Caki2 (cell line): ENCODE results near the gene MIS12. TPM values are rescaled to one million over a fixed set of nuclear protein-coding genes. Genes with fewer than 3 reads are reported as not detected.

ENCODE experiments used
- DNase-seq: peaks from one replicate; pipeline ENCODE4 v3.0.0-alpha.2; 2015; ENCODE audit warnings: low read depth
- in situ Hi-C: cut with HindIII; loops from 2 replicates; pipeline ENCODE4 v1.10.0; 2016; ENCODE audit warnings: low sequenced_read_pairs, low pct_unique_long_range_greater_than_20kb, mixed read lengths
- total RNA-seq: library from RNA; depleted of rRNA; stranded (reverse); fragments of >200 nt; shearing (Covaris generic); gene quantifications from 2 replicates; pipeline ENCODE4 v1.2.3, GENCODE V29; 2014; ENCODE audit warnings: low replicate concordance

The MIS12 gene
- total RNA-seq, 1 experiment from 2014 or later, result 13.4 TPM

DNA sequence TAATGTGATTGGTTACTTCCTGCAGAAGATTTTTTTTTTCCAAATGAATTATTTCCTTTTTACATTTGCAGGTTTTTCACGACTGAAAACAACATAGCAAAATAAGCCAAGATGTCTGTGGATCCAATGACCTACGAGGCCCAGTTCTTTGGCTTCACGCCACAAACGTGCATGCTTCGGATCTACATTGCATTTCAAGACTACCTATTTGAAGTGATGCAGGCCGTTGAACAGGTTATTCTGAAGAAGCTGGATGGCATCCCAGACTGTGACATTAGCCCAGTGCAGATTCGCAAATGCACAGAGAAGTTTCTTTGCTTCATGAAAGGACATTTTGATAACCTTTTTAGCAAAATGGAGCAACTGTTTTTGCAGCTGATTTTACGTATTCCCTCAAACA, 2.4 kb downstream of the MIS12 start:
- no peak for DNase-seq
- in situ Hi-C loops, result no loop called here

DNA sequence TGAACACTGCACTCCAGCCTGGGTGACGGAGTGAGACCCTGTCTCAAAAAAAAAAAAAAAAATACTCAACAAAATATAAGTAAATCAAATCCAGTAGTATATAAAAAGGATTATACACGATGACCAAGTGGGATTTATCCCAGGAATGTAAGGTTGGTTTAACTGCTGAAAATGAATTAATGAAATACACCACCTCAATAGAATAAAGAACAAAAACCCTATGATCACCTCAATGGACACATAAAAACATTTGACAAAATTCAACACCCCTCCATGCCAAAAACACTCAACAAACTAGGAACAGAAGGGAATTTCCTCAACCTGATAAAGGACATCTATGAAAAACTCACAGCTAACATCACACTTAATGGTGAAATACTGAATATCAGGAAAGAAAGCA, 6.6 kb downstream of the MIS12 start:
- no peak for DNase-seq
- in situ Hi-C loops, result no loop called here

DNA sequence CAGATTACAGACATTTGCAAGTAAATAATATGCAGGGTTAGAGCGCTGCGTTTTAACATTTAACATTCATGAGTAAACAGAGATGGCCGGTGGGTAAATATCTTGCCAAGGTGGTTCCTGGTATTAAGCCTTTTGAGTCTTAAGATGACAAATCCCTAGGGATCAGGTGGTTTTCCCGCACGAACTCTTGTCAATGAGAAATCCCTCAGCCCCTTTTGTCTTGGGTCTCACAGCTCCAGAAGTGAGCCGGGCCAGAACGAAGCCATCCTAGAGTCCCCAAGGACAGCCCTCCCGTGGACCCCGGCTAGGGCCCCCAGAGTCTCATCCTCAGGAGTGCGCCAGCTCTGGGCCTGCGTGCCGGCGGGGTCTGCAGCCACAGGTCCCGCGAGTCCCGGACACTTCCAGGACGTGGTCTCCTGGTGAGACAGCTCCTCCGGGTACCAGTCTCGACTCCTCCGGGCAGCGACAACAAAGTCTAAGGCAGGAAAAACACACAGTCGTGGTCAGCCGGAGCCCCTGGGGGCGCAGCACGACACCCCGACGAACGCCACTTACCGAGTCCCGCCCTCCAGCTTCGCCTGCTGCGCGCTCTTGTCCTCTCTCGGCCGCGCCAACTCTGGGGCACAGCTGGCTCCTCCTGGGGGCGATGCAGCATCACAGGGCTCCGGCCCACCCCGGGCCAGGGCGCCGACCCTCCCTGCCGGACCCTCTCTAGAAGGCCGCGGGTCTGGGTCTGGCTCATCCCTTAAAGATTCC, 13.3 kb downstream of the MIS12 start:
- in situ Hi-C loops, result no loop called here
- no peak for DNase-seq

DNA sequence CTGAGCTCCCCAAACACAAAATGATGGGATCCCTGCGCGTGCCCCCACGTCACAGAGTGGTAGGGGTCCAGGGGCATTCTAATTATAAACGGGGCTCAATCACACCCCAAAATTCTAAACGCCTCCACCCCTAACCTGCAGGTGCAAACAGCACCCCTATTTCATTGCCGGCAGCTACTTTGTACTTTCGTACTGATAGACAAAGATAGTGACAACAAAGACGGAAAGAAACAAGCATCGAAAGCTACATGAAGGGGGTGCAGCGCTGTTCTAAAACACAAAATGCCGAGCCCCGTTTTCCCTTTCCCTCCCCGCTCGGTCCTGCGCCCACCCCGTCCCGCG, 13.9 kb downstream of the MIS12 start:
- no peak for DNase-seq
- in situ Hi-C loops, result no loop called here

DNA sequence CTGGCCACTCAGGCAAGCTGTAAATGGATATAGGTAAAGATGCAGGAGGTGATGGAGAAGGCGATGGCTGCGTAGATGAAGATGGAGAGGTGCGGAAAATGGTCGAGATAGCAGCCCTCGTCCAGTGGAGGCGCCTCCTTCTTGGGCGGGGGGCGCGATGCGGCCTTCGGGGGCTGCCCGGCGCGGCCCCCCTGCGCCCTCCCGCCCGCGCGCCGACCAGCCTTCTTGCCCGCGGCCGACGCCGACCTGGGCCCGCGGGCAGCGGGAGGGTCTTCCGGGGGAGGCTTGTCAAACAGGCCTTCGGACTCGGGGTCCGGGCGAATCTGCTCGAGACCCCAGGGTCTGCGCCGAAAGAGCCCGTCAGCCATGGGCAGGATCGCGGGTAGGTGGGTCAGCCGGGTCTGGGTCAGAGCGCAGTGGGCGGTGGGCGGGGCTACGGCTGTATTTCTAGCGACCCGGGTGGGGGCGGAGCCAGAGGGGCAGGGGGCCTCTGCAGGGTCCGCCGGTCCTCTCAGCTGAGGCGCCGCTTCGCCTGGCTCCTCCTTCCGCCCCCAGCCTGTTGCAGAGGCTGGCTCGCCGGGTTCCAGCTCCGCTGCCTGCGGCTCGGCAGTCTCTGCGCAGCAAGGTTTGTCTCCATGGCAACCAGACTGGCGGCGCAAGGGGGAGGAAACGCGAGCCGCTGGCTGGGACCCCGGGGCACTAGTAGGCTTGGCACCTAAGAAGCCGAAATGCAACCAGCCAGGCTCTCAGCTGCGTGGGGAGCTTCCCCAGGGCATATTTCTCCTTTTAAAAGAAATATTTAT, 14.4 kb downstream of the MIS12 start:
- DNase-seq, result peak; percentile 62
- in situ Hi-C loops, result no loop called here

DNA sequence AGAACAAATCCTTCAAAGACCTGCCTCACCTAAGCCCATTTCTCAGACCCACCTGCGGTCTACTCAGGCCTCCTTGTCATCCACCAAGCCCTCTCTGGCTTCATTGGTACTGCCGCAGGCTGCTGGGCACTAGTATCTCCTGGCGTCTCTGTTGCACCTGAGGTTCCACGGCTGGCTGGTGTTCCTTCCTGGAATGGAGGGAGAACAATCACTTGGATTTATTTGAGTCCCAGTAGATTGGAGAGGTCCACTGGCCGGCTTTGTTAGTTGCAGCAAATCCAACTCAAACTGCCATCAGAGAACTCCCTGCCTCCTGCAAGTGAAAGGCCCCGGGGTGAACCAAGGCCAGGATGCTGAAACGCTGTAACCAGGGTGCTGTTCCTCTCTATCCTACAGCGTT, 15.3 kb downstream of the MIS12 start:
- no peak for DNase-seq

DNA sequence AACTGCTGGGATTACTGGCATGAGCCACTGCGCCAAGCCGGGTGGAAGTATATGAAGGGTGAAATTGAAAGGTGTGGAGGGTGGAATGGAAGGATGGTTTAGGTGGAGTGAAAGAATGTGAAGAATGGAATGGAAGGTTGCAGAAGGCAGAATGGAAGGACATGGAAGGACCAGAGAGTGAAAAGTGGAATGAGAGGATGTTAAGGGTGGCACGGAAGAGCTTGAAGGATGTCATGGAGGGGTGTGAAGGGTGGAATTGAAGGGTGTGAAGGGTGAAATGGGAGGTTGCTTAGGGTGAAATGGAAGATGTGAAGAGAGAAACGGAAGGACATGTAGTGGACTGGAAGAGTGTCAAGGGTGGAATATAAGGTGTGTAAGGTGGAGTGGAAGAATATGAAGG, 16.2 kb downstream of the MIS12 start:
- in situ Hi-C loops, result no loop called here
- DNase-seq, result no peak

More for the DNA sequence above, 15.3 kb downstream of the MIS12 start:
- in situ Hi-C loops, result no loop called here

DNA sequence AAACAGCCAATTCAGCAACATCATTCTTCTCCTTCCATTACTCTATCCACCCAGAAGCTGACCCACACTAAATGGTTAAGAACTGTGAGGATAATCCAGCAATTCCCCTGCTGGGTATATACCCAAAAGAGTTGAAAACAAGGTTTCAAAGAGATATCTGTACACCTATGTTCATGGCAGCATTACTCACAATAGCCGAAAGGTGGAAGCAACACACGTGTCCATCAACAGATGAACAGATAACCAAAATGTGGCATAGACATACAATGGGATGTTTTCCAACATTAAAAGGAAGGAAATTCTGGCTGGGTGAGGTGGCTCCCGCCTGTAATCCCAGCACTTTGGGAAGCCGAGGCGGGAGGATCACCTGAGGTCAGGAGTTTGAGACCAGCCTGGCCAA, 19.9 kb downstream of the MIS12 start:
- in situ Hi-C loops, result no loop called here

DNA sequence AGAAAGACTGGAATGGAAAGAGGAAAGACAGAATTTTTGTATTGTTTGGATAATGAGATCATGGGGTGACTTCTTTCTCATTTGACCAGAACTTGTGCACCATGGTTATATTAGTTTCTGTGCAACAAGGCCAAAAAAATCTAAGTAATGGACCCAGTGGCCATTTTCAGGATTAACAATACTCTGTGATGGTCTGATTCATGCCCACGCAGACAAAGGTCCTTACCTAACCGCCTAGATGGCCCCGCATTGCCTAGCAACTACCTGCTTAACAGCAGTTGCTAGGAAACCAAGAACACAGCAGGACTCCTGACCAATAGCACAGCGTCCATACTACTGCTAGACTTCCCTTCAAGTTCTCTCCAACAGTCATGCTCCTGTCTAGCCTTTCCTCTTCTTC, 22.4 kb downstream of the MIS12 start:
- in situ Hi-C loops, result no loop called here
- DNase-seq, result peak; percentile 8

More for the DNA sequence above, 19.9 kb downstream of the MIS12 start:
- DNase-seq, result no peak

DNA sequence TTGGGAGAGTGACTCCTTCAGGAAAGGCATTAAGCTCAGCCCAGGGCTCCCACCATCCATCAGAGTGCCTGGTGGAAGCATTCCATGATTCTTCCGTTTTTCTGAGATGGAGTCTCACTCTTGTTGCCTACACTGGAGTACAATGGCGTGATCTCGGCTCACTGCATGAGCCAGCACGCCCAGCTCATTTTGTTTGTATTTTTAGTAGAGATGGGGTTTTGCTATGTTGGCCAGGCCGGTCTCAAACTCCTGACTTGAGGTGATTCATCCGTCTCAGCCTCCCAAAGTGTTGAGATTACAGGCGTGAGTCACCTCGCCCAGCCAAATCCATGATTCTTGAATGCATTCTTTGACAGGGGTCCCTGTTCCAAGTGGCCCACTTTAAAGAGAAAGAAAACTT, 23.1 kb downstream of the MIS12 start:
- no peak for DNase-seq
- in situ Hi-C loops, result no loop called here

DNA sequence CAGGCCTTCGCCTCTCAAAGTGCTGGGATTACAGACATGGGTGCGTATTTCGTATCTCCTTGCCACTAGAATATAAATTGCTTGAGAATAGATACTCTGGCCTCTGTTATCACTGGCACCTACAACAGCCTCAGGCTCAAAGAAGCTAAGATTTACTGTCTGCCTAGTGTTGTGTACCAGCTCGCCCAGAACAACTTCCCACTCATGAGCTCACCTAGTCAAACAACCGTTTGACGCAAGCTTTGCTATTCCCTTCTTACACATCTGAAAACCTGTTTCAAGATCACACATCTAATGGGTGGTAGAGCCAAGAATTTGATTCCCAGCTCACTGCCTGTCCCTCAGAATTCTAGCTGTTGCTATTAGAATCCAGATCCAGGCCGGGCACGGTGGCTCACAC, 24.4 kb downstream of the MIS12 start:
- in situ Hi-C loops, result no loop called here
- no peak for DNase-seq

DNA sequence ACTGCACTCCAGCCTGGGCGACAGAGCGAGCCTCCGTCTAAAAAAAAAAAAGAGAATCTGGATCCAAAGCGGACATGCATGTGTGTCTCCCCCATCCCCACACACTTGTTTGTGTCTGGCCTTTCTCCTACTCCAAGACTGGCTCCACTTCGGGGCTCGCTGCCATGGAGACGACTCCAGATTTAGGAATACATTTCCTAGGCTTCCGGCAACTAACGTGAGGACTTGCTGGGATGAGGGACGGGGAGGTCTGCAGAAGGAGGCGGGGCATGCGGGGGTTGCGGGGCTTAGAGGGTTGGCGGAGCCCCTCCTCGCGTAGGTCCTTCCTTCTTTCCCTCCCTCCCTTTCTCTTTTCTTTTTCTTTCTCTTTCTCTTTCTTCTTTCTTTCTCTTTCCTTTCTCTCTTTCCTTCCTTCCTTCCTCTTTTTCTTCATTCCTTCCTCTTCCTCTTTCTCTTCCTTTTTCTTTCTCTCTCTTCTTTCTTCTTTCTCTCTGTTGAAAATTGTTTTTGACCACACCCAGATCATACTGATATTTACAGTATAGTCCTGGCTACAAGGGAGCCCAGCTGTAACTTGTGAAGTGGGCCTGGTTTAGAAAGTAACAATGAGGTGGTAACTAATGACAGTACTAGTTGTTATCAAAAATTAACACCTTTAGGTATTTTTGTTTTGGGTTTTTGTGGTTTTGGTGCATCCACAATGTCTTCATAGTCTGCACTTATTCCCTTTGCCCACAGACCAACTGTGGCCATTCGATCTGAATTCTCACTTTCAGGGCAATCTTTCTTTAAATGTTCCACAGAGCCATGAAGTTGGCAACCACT, 25.2 kb downstream of the MIS12 start:
- DNase-seq, result no peak
- in situ Hi-C loops, result no loop called here

DNA sequence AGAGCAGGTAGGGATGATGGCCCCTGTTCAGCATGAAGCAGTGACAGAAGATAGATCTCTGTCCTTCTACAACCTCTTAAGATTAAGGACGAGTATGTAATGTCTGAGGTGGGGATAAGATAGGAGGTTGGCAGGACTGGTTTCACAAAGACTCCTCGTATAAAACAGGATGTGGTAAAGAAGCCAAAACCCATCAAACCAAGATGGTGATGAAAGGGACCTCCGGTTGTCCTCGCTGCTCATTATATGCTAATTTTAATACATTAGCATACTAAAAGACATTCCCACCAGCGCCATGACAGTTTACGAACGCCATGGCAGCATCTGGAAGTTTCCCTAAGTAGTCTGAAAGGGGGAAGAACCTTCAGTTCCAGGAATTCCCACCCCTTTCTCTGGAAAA, 27.3 kb downstream of the MIS12 start:
- in situ Hi-C loops, result no loop called here
- DNase-seq, result no peak

DNA sequence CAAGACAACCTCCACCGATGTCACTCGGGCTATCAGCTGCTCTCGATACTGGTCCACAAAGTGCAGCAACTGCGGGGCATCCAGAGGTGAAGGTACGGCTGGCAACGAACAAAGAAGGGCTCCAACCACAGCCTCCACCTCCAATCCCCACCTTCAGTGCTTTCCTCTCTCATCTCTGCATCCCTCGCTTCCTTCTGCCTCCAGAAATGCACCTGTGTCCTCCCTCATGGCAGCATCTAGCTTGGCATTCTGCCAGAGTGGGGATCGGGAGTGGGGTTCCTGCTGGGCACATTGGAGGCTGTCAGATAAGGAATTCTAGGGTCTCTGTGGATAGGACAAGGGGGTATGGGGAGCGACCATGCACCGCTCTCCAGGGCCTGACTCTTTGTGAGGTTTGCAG, 28.6 kb downstream of the MIS12 start:
- no peak for DNase-seq
- in situ Hi-C loops, result no loop called here

DNA sequence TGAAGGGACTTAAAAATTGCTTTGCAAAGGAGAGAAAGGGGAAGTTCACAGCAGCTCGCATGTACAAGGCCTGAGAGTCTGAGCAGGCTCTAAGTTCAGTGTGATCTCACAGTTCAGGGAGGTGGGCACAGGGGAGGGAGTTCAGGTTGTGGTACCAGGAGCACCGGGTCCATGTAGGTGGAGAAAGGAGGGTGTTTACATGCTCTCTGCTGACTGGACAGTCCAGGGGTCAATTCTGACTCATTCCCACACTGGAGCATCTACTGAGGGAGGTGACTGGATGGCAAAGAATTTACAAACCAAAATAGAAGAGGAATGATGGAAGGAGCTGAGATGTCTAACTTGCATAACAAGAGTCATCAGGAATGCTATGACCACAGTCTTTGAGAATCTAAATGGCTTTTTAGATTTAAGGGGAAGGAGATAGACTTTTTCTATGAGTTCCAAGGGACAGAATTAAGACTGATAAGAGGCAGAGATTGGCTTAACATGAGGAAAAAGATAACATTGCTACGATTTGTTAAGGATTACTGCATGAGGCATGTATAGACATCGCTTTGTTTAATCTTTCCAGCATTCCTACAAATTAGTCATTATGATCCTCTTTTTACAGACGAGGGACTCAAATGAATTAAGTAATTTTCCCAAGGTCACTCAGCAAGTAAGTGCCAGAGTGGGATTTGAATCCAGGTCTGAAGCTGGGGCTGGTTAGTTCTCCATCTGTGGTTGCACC, 29.9 kb downstream of the MIS12 start:
- in situ Hi-C loops, result no loop called here
- peak; percentile 95 for DNase-seq

DNA sequence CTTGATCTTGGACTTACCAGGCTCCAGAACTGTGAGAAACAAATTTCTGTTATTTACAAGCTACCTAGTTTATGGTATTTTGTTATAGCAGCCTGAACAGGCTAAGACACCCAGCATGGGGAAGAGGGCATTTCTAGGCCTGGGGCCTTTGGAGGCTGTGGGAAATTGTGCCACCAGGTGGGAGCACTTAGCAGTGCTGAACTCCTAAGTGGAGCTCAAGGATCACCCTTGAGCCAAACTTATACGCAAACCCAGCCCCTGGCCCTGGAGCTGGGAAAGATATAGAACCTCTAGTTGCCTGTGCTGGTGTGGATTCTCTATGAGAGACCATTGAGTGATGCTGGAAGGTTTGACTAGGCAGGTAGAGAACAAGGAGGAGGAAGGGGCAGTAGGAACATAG, 36.1 kb downstream of the MIS12 start:
- no peak for DNase-seq
- in situ Hi-C loops, result no loop called here

DNA sequence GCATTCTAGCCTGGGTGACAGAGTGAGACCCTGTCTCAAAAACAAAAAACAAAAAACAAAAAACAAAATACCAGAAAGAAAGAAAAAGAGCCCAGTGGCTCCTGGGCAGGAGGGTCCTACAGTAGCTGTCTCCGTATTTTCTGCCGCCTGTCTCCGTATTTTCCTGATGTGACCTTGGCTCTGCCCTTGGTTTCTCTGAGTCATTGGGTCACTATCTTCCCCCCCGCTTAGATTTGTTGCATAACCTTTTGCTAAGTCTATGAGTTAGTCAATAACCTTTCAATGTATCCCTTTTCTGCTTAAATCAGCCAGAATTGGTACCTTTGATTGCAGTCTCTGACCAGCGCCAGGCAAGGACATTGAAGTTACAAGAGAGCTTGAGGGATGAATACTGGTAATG, 36.9 kb downstream of the MIS12 start:
- in situ Hi-C loops, result no loop called here
- DNase-seq, result no peak

DNA sequence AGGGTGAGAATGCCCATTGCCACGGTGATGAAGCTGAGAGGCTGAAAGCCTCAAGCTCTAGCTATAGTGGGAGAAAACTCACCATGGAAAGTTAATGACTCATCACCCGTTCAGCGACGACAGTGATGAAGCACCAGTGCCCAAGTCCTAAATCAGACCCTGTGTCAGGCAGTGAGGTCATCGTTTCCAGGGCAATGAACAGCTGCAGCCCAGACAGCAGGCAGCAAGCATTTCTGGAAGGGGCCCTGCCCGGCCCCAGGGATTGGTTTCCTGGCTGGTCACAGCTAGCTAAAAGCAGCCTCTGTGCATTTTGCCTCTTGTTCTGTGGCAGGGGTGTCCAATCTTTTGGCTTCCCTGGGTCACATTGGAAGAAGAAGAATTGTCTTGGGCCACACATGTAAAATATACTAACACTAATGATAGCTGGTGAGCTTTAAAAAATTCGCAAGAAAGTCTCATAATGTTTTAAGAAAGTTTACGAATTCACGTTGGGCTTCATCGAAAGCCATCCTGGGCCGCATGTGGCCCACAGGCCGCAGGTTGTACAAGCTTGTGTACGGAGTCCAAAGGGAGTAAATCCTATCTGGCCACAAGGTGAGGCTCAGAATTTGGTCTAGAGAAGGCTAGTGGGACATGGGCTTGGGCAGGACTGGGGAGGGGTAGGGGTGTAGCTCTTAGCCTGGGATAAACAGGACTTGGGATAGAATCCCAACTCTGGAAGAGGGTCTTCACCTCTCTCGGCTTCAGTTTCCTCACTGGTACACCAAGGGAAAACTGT, 40.6 kb downstream of the MIS12 start:
- DNase-seq, result peak; percentile 76
- in situ Hi-C loops, result no loop called here
